ENCODE measurements around the gene BCL10. TPM values are rescaled to one million over a fixed set of nuclear protein-coding genes. Genes with fewer than 3 reads are reported as not detected.
"Not testable (repeated sequence)": the region's sequence is repeated elsewhere in the genome, so short reads cannot be mapped to it uniquely, and the experiment has no call there.

The BCL10 gene
- total and polyA plus RNA-seq, 7 donors, result 2.9 to 10.9 (median 8.2) TPM

DNA sequence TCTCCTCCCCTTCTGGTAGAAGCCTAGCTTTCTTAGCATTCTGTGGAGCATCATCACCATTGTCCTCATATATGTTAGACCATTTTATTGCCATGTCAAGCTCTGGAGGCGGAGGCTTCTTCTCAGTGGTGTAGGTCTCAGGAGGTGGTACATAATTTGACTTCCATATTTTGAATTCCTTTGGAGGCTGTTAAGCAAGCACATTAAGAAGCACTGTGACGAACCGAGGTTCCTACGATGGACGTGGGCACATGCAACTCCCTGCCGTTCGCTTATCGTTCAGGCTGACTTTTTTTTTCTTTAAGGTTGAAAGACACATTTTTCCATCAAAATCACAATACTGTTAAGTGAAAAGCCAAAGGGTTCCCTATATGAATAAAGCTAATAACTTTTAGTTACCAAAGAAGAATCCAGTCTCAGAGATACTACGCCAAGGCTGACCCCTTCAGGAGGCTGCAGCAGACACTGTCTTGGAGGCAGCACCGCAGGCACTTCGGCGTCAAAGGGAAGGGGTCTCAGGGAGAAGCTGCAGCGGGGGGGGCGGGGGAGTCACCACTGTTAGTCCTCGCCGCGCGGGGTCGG is 17.8 kb downstream of the BCL10 start:
- Histone ChIP-seq H3K27me3 (ENCODE audit: insufficient read depth in 3 of 3, low read length in 2 of 3) (no peaks in the 10 kb centered on the region), H3K4me1 (peaks cover 23% of the 10 kb centered on the region), H3K36me3 (ENCODE audit: insufficient read depth in 1 of 2, low read depth in 1 of 2) (peaks cover 0 to 40% of the 10 kb centered on the region in 2 donors), H3K27ac (peak overlapping the region; percentile 93), H3K4me3 (peak overlapping the region; percentile 95), H3K9me3 (no peaks in the 10 kb centered on the region)
- 5 to 7% (median 6%) methylated on average over 18 to 19 of the region's 19 CpGs for WGBS, 3 donors
- DNase-seq (no peak), ATAC-seq (peak in 1 of 4 donors; percentile 6)
- intact Hi-C loops (cut with DNase I), result loop anchor here (1.0 to 10.0 kb wide), 5 partner anchors 56 to 313 kb away; partner anchors contain the start of gene SYDE2 (in 1 of the 2)
- TF ChIP-seq, protein P1, sequence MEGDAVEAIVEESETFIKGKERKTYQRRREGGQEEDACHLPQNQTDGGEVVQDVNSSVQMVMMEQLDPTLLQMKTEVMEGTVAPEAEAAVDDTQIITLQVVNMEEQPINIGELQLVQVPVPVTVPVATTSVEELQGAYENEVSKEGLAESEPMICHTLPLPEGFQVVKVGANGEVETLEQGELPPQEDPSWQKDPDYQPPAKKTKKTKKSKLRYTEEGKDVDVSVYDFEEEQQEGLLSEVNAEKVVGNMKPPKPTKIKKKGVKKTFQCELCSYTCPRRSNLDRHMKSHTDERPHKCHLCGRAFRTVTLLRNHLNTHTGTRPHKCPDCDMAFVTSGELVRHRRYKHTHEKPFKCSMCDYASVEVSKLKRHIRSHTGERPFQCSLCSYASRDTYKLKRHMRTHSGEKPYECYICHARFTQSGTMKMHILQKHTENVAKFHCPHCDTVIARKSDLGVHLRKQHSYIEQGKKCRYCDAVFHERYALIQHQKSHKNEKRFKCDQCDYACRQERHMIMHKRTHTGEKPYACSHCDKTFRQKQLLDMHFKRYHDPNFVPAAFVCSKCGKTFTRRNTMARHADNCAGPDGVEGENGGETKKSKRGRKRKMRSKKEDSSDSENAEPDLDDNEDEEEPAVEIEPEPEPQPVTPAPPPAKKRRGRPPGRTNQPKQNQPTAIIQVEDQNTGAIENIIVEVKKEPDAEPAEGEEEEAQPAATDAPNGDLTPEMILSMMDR (IDR thresholded peaks at IDR 0.05), result no peak

DNA sequence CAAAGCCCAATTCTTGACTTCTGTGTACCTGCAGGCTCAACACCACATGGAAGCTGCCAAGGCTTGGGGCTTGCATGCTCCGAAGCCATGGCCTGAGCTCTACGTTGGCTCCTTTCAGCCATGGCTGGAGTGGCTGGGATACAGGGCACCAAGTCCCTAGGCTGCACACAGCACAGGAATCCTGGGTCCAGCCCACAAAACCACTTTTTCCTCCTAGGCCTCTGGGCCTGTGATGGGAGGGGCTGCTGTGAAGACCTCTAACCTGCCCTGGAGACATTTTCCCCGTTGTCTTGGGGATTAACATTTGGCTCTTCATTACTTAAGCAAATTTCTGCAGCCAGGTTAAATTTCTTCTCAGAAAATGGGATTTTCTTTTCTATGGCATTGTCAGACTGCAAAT is 27.4 kb downstream of the BCL10 start:
- intact Hi-C loops (cut with DNase I); DNase-seq; H3K27ac ChIP-seq; ATAC-seq; H3K9me3 ChIP-seq; H3K4me3 ChIP-seq; H3K27me3 ChIP-seq (ENCODE audit: insufficient read depth in 3 of 3, low read length in 2 of 3); H3K4me1 ChIP-seq: not testable (repeated sequence)
- WGBS, 3 donors, result 75 to 95% (median 92%) methylated on average over 3 of the region's 3 CpGs
- peaks cover 0 to 30% of the 10 kb centered on the region in 2 donors for H3K36me3 ChIP-seq (ENCODE audit: insufficient read depth in 1 of 2, low read depth in 1 of 2)

DNA sequence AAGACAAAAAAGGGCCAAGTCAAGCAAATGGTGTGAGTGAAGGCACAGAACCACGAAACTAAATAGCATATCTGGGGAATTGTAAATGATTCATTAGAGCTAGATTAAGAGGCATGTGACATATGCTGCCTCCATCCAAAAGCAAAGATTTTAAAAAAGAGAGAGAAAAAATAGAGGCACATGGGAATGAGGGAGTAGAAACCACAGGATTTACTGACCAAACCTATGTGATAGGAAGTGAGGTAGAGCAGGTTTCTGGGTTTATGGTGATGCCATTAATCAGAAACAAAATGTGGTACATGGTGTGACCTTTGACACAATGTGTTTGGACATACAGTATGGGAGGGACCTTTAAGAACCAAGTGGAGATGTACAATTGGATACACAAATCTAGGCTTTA is 30.5 kb downstream of the BCL10 start:
- Histone ChIP-seq H3K27me3 (ENCODE audit: insufficient read depth in 3 of 3, low read length in 2 of 3) (no peaks in the 10 kb centered on the region), H3K9me3 (no peaks in the 10 kb centered on the region), H3K36me3 (ENCODE audit: insufficient read depth in 1 of 2, low read depth in 1 of 2) (peaks cover 0 to 5% of the 10 kb centered on the region in 2 donors), H3K27ac (no peak overlapping the region), H3K4me3 (no peak overlapping the region), H3K4me1 (peaks cover 16% of the 10 kb centered on the region)
- 71 to 88% (median 79%) methylated on average over 1 of the region's 1 CpG for WGBS, 3 donors
- ATAC-seq, result no peak
- intact Hi-C loops (cut with DNase I), result no loop called here
- no peak for DNase-seq
- TF ChIP-seq, protein P1 (IDR thresholded peaks at IDR 0.05), result no peak

DNA sequence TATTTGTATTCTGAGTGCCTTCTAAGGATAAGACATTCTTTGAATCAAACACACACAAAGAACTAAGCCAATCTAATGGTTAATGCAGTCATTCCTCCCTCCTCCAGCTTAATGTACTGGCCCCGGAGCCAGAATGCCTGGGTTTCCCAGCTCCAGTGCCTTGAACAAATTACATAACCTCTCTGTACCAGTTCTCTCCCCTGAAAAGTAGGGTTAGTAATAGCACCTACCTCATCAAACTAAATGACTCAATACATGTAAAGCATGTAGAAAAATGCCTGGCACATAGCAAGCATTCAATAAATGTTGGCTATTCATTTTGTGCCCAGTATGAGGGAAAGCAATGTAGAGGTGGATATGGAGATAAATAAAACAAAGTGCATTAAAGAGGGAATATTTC is 31.0 kb downstream of the BCL10 start:
- ATAC-seq (no peak), DNase-seq (no peak)
- Histone ChIP-seq H3K27ac (no peak overlapping the region), H3K9me3 (no peaks in the 10 kb centered on the region), H3K4me1 (peaks cover 16% of the 10 kb centered on the region), H3K4me3 (no peak overlapping the region), H3K36me3 (ENCODE audit: insufficient read depth in 1 of 2, low read depth in 1 of 2) (peaks cover 0 to 1% of the 10 kb centered on the region in 2 donors), H3K27me3 (ENCODE audit: insufficient read depth in 3 of 3, low read length in 2 of 3) (no peaks in the 10 kb centered on the region)
- intact Hi-C loops (cut with DNase I), result no loop called here
- 41 to 59% (median 50%) methylated on average over 1 of the region's 1 CpG for WGBS, 3 donors
- TF ChIP-seq, protein P1 (IDR thresholded peaks at IDR 0.05), result no peak

DNA sequence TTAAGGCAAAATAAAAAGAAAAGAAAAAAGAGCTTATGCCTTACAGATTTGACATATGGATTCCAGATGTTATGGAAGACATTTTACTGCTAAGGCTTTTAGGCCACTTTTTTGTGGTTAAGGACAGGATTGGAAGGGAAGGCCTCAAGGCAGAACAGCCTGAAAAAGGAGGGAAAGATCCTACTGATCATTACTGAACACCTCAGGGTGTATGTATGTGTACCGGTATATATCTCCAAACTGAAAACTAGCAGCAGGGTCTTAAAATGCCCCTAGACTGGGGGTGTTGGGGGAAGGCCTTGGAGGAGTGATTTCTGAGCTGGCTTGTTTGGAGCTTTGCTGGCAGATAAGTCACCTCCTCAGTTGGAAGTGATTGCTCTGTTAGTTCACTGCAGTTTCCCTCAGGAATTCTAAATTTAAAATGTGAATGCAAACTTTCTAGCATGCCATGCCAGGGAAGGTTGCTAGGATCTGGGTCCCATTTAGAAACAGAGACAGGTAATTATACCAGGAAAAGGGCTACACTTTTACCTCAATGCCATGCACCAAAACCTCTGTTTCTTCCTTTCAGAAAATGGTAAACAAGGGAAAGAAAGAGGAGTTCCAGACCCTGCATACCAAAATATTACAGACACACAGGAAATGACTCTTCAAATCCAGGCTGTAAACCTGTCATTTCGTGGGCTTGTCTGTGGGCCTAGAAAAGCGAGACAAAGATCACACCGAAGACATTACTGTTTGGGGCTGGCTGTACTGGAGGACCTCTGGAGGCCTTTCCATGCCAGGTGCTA is 32.0 kb downstream of the BCL10 start:
- H3K27me3 ChIP-seq (ENCODE audit: insufficient read depth in 3 of 3, low read length in 2 of 3), result no peaks in the 10 kb centered on the region
- intact Hi-C loops (cut with DNase I), result no loop called here
- DNase-seq, result no peak
- TF ChIP-seq, protein P1 (IDR thresholded peaks at IDR 0.05), result no peak
- H3K36me3 ChIP-seq (ENCODE audit: insufficient read depth in 1 of 2, low read depth in 1 of 2), result no peaks in the 10 kb centered on the region
- ATAC-seq, result no peak
- H3K4me3 ChIP-seq, result no peak overlapping the region
- no peak overlapping the region for H3K27ac ChIP-seq
- peaks cover 16% of the 10 kb centered on the region for H3K4me1 ChIP-seq
- WGBS, 3 donors, result 39 to 54% (median 49%) methylated on average over 4 of the region's 4 CpGs
- no peaks in the 10 kb centered on the region for H3K9me3 ChIP-seq
